Esophagus muscularis mucosa (tissue), 4 donors: Measurements from ENCODE around the gene GASK1A. TPM values are rescaled to one million over a fixed set of nuclear protein-coding genes. Genes with fewer than 3 reads are reported as not detected.

ENCODE experiments used
- DNase-seq: peaks from one replicate; pipeline ENCODE4 v3.0.0-alpha.2; 2017; ENCODE audit errors: extremely low spot score
- H3K27ac ChIP-seq, 4 donors: fragments of 200-600 bp; sonication (generic); replicated peaks in 1 of 4; 1 replicate in 3 of 4; 2 replicates in 1 of 4; pipeline ENCODE4 v1.5.1; 2016 to 2019; ENCODE audit warnings: mild to moderate bottlenecking in 1 of 4
- H3K27me3 ChIP-seq, 4 donors: fragments of 200-600 bp; sonication (generic); one replicate each; pipeline versions ENCODE4 v1.5.1 to v1.6.0; 2016 to 2019
- H3K36me3 ChIP-seq, 4 donors: fragments of 200-600 bp; sonication (generic); one replicate each; pipeline ENCODE4 v1.5.1; 2016 to 2019
- H3K4me1 ChIP-seq, 4 donors: fragments of 200-600 bp; sonication (generic); one replicate each; pipeline ENCODE4 v1.5.1; 2016 to 2019
- H3K4me3 ChIP-seq, 4 donors: fragments of 200-600 bp; sonication (generic); 1 replicate in 2 of 4; 2 replicates in 2 of 4; pipeline ENCODE4 v1.5.1; 2016 to 2019; ENCODE audit warnings: mild to moderate bottlenecking in 4 of 4, moderate library complexity in 1 of 4
- H3K9me3 ChIP-seq, 4 donors: fragments of 200-600 bp; sonication (generic); 1 replicate in 3 of 4; 2 replicates in 1 of 4; pipeline ENCODE4 v1.5.1; 2016 to 2019
- CTCF ChIP-seq, 3 experiments: fragments of 200-600 bp in 2 of 3; fragments of 450-650 bp in 1 of 3; sonication (generic) in 2 of 3; IDR thresholded peaks; one replicate each; pipeline ENCODE4 v1.5.1; 2017 to 2019; ENCODE audit warnings: antibody characterized with exemption in 3 of 3, mild to moderate bottlenecking in 2 of 3, moderate library complexity in 1 of 3
- EP300 ChIP-seq: sonication (generic); formaldehyde crosslinking; IDR thresholded peaks from one replicate; pipeline ENCODE4 v1.6.1; 2017; ENCODE audit warnings: antibody characterized with exemption
- POLR2A ChIP-seq: fragments of 450-650 bp; IDR thresholded peaks from one replicate; pipeline ENCODE4 v1.6.1; 2017; ENCODE audit warnings: antibody characterized with exemption, moderate library complexity, mild to moderate bottlenecking, low read depth
- POLR2AphosphoS5 ChIP-seq, 2 donors: sonication (generic); formaldehyde crosslinking; IDR thresholded peaks; one replicate each; pipeline ENCODE4 v1.6.1; 2017; ENCODE audit warnings: antibody characterized with exemption in 2 of 2
- WGBS: methylation state at CpG from one replicate; pipeline ENCODE4 v1.1.5; 2018; 5-methylcytosine and 5-hydroxymethylcytosine counted together
- intact Hi-C: fragments of 100-400 bp; cut with DNase I; formaldehyde crosslinking; loops from one replicate; pipeline ENCODE4 v1.15.1; 2023
- total RNA-seq, 4 donors: library from RNA; depleted of rRNA; stranded (reverse); fragments of >200 nt; gene quantifications; one replicate each; pipeline versions ENCODE4 v1.1.0 to v1.2.1, GENCODE V29; 2016

The GASK1A gene
- total RNA-seq, 4 donors from 2014 or later: 10.2 to 22.1 (median 15.8) TPM

DNA sequence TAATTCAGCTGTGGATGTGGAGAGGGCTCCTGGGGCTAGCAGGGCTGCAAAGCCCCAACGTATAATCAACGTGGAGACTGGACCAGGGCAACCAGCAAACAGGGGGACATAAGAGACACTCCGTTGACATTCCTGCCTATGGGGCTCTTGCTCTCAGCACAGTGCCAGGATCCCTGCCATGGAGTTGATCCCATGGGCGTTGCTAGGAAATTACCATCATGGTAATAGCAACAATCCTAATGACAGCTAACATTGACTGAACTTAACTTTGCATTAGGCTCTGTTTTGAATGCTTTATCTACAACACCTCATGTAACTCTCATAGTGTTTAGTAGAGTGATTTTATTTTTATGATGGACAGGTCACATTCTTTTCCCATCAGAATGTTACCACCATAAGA is 16.9 kb downstream of the GASK1A start:
- Histone ChIP-seq H3K36me3 (no peaks in the 10 kb centered on the region), H3K27ac (peak overlapping the region; percentile 67 to 91 (median 77)), H3K9me3 (no peaks in the 10 kb centered on the region), H3K4me1 (peaks cover 25 to 63% (median 56%) of the 10 kb centered on the region in 4 donors), H3K4me3 (no peak overlapping the region), H3K27me3 (no peaks in the 10 kb centered on the region)
- intact Hi-C loops: no loop called here
- no peak for DNase-seq
- 86% methylated on average over 2 of the region's 4 CpGs for WGBS
- TF ChIP-seq POLR2A: no peak
- no peak for TF ChIP-seq EP300
- TF ChIP-seq CTCF (IDR thresholded peaks at IDR 0.05): no peak
- no peak for TF ChIP-seq POLR2AphosphoS5 (IDR thresholded peaks at IDR 0.05)

DNA sequence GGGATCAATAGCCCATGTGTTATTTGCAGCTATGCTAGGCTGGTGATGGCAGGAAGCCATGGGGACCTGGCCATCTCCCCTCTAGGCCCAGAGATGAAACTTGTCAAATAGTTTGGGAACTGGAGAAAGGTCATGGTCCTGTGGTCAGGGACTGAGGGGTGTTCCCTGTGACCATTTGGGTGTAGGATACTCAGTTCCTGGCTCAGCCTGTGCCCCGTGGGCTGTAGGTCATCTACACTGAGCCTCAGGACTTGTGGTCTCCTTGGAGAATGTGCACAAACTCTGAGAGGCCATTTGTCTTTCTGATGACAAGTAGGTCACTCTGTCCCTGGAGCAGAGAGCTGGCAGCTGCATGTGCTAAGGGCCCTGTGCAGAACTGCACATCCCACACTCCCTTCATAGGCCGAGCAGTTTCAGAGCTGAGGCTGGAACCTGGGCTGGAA is 17.5 kb downstream of the GASK1A start:
- intact Hi-C loops: no loop called here
- Histone ChIP-seq H3K4me3 (no peak overlapping the region), H3K36me3 (no peaks in the 10 kb centered on the region), H3K27me3 (no peaks in the 10 kb centered on the region), H3K27ac (peak overlapping the region; percentile 67 to 91 (median 77)), H3K9me3 (no peaks in the 10 kb centered on the region), H3K4me1 (peaks cover 31 to 67% (median 62%) of the 10 kb centered on the region in 4 donors)
- peak; percentile 58 to 82 for TF ChIP-seq POLR2AphosphoS5 (IDR thresholded peaks at IDR 0.05)
- no peak for TF ChIP-seq POLR2A
- WGBS: 43% methylated on average over 1 of the region's 2 CpGs
- no peak for DNase-seq

- Histone ChIP-seq H3K27ac (peak overlapping the region; percentile 85 to 91 (median 88)), H3K4me1 (peaks cover 35 to 88% (median 82%) of the 10 kb centered on the region in 4 donors), H3K4me3 (no peak overlapping the region), H3K27me3 (no peaks in the 10 kb centered on the region), H3K36me3 (no peaks in the 10 kb centered on the region), H3K9me3 (no peaks in the 10 kb centered on the region)
- DNase-seq: no peak
- WGBS: 87% methylated on average over 3 of the region's 3 CpGs
- TF ChIP-seq POLR2AphosphoS5 (IDR thresholded peaks at IDR 0.05): no peak
- TF ChIP-seq EP300: no peak
- no peak for TF ChIP-seq POLR2A
- TF ChIP-seq CTCF (IDR thresholded peaks at IDR 0.05): no peak
- intact Hi-C loops: no loop called here
Observed at GRCh38 chr3:42999212-42999611, 20.1 kb downstream of the GASK1A start.

GRCh38 chr3:42999632-43000031 is 20.5 kb downstream of the GASK1A start:
- H3K4me1 ChIP-seq: peaks cover 35 to 92% (median 84%) of the 10 kb centered on the region in 4 donors
- intact Hi-C loops: no loop called here
- peak overlapping the region; percentile 85 to 91 (median 88) for H3K27ac ChIP-seq
- no peaks in the 10 kb centered on the region for H3K27me3 ChIP-seq
- H3K36me3 ChIP-seq: no peaks in the 10 kb centered on the region
- DNase-seq: no peak
- WGBS: 88% methylated on average over 4 of the region's 4 CpGs
- TF ChIP-seq POLR2AphosphoS5 (IDR thresholded peaks at IDR 0.05): no peak
- TF ChIP-seq POLR2A: no peak
- no peak for TF ChIP-seq EP300
- TF ChIP-seq CTCF (IDR thresholded peaks at IDR 0.05): no peak
- H3K4me3 ChIP-seq: no peak overlapping the region
- no peaks in the 10 kb centered on the region for H3K9me3 ChIP-seq

GRCh38 chr3:43000387-43000786 is 21.3 kb downstream of the GASK1A start:
- TF ChIP-seq CTCF (IDR thresholded peaks at IDR 0.05): no peak
- no peak for TF ChIP-seq POLR2A
- no peak for TF ChIP-seq POLR2AphosphoS5 (IDR thresholded peaks at IDR 0.05)
- TF ChIP-seq EP300: no peak
- H3K27ac ChIP-seq: peak overlapping the region; percentile 85 to 91 (median 88)

More at GRCh38 chr3:43000387-43000786, 21.3 kb downstream of the GASK1A start:
- Histone ChIP-seq H3K4me1 (peaks cover 35 to 99% (median 86%) of the 10 kb centered on the region in 4 donors), H3K9me3 (no peaks in the 10 kb centered on the region), H3K4me3 (no peak overlapping the region), H3K27me3 (no peaks in the 10 kb centered on the region), H3K36me3 (no peaks in the 10 kb centered on the region)
- DNase-seq: no peak
- intact Hi-C loops: no loop called here
- WGBS: 70% methylated on average over 4 of the region's 4 CpGs
